H1 (cell line): ENCODE measurements around the gene TUNAR. TPM values are rescaled to one million over a fixed set of nuclear protein-coding genes. Genes with fewer than 3 reads are reported as not detected.
A peak's percentile ranks its signal among the peaks of the same experiment; 100 is the strongest.

Experiments
- CTCF ChIA-PET: fragments of 300-600 bp; sonication (Branson Sonifier 250); formaldehyde crosslinking; loops from one replicate; lab custom pipeline; 2021; ENCODE audit not compliant: partially characterized antibody; lab: Charles Lee
- POLR2A ChIA-PET: fragments of 300-600 bp; sonication (Branson Sonifier 250); formaldehyde crosslinking; loops from one replicate; lab custom pipeline; 2021; ENCODE audit warnings: inconsistent platforms; ENCODE audit not compliant: partially characterized antibody; lab: Charles Lee
- DNase-seq, 2 experiments: peaks; one replicate each; pipeline versions ENCODE4 v3.0.0 to v3.0.0-alpha.2; 2010 to 2022; ENCODE audit warnings: low spot score in 2 of 2, low read depth in 1 of 2, mixed read lengths in 1 of 2
- FAIRE-seq: peaks from 2 replicates; lab custom pipeline; 2011; peaks lifted over from hg19 to GRCh38; lab: Jason Lieb, UNC
- H2AFZ ChIP-seq: 2 replicates; pipeline ENCODE4 v1.8.1; 2012; ENCODE audit warnings: low read length, inconsistent platforms
- H2AK5ac ChIP-seq: 2 replicates; pipeline ENCODE4 v1.6.1; 2013; ENCODE audit warnings: low read depth, low read length
- H2BK120ac ChIP-seq: replicated peaks from 2 replicates; pipeline ENCODE3; 2013; ENCODE audit warnings: low read depth, low read length, inconsistent platforms
- H2BK12ac ChIP-seq: 2 replicates; pipeline ENCODE4 v1.6.1; 2013; ENCODE audit warnings: low read depth, low read length
- H2BK15ac ChIP-seq: 2 replicates; pipeline ENCODE4 v1.6.1; 2013; ENCODE audit warnings: low read length
- H2BK20ac ChIP-seq: 2 replicates; pipeline ENCODE4 v1.6.1; 2013; ENCODE audit warnings: low read length
- H2BK5ac ChIP-seq: 2 replicates; pipeline ENCODE4 v1.6.1; 2013; ENCODE audit warnings: low read depth, low read length
- H3K14ac ChIP-seq: 2 replicates; pipeline ENCODE4 v1.6.1; 2013; ENCODE audit warnings: inconsistent platforms; ENCODE audit not compliant: insufficient read length
- H3K18ac ChIP-seq: 2 replicates; pipeline ENCODE4 v1.6.1; 2013; ENCODE audit warnings: low read length; ENCODE audit errors: extremely low read depth
- H3K23ac ChIP-seq: 2 replicates; pipeline ENCODE4 v1.6.1; 2013; ENCODE audit warnings: inconsistent platforms; ENCODE audit not compliant: insufficient read length
- H3K23me2 ChIP-seq: 2 replicates; pipeline ENCODE4 v1.6.1; 2013; ENCODE audit warnings: low read depth, low read length
- H3K27ac ChIP-seq: 2 replicates; pipeline ENCODE4 v1.6.1; 2011; ENCODE audit warnings: low read depth, low read length, inconsistent platforms
- H3K27me3 ChIP-seq, 4 experiments: replicated peaks in 1 of 4; 1 replicate in 1 of 4; 2 replicates in 3 of 4; pipeline versions ENCODE4 v1.6.1 to v1.8.1; 2011 to 2013; ENCODE audit warnings: low read length in 3 of 4, mild to moderate bottlenecking in 3 of 4, inconsistent platforms in 2 of 4, mixed read lengths in 2 of 4, moderate library complexity in 1 of 4; ENCODE audit not compliant: control insufficient read depth in 3 of 4, insufficient read depth in 3 of 4; ENCODE audit errors: extremely low read depth in 1 of 4
- H3K36me3 ChIP-seq, 4 experiments: 2 replicates each; pipeline versions ENCODE4 v1.6.1 to v1.8.1; 2011 to 2013; ENCODE audit warnings: mild to moderate bottlenecking in 4 of 4, low read length in 3 of 4, moderate library complexity in 2 of 4, control low read depth in 1 of 4, inconsistent platforms in 1 of 4; ENCODE audit not compliant: insufficient read depth in 4 of 4, control insufficient read depth in 2 of 4
- H3K4ac ChIP-seq: replicated peaks from 2 replicates; pipeline ENCODE3; 2013; ENCODE audit warnings: low read length, low read depth, mixed read lengths, inconsistent platforms; ENCODE audit not compliant: insufficient read length
- H3K4me1 ChIP-seq, 4 experiments: replicated peaks in 1 of 4; 1 replicate in 1 of 4; 2 replicates in 3 of 4; pipeline versions ENCODE4 v1.6.1 to v1.8.1; 2011 to 2013; ENCODE audit warnings: low read length in 3 of 4, inconsistent platforms in 2 of 4, mixed read lengths in 1 of 4; ENCODE audit not compliant: insufficient read depth in 4 of 4, control insufficient read depth in 3 of 4
- H3K4me2 ChIP-seq, 2 experiments: 2 replicates each; pipeline versions ENCODE4 v1.6.1 to v1.8.1; 2011 to 2013; ENCODE audit warnings: low read depth in 2 of 2, low read length in 2 of 2, control low read depth in 1 of 2, inconsistent platforms in 1 of 2, mild to moderate bottlenecking in 1 of 2; ENCODE audit not compliant: insufficient read depth in 1 of 2
- H3K4me3 ChIP-seq, 4 experiments: fragments of 200-600, 300-600 bp in 1 of 4; sonication (generic), shearing (Covaris generic), sonication (Bioruptor Twin) in 1 of 4; 2 replicates each; pipeline versions ENCODE4 v1.5.1 to v1.8.1; 2011 to 2016; ENCODE audit warnings: low read length in 4 of 4, low read depth in 3 of 4, control low read depth in 2 of 4, inconsistent platforms in 2 of 4, mild to moderate bottlenecking in 2 of 4, mixed read lengths in 1 of 4, moderate library complexity in 1 of 4; ENCODE audit not compliant: insufficient read depth in 2 of 4; ENCODE audit errors: extremely low read depth in 1 of 4
- H3K56ac ChIP-seq: replicated peaks from 2 replicates; pipeline ENCODE3; 2013; ENCODE audit warnings: low read depth, mild to moderate bottlenecking, mixed read lengths, low read length, inconsistent platforms; ENCODE audit not compliant: insufficient read length
- H3K79me1 ChIP-seq: 2 replicates; pipeline ENCODE4 v1.6.1; 2013; ENCODE audit warnings: low read depth, low read length, control low read depth
- H3K79me2 ChIP-seq, 2 experiments: 2 replicates each; pipeline versions ENCODE4 v1.6.1 to v1.8.1; 2012 to 2013; ENCODE audit warnings: low read length in 2 of 2, mild to moderate bottlenecking in 2 of 2, inconsistent platforms in 1 of 2; ENCODE audit not compliant: insufficient read depth in 2 of 2, control insufficient read depth in 1 of 2
- H3K9ac ChIP-seq, 4 experiments: replicated peaks in 1 of 4; 1 replicate in 1 of 4; 2 replicates in 3 of 4; pipeline versions ENCODE4 v1.6.1 to v1.8.1; 2011 to 2013; ENCODE audit warnings: low read depth in 3 of 4, low read length in 3 of 4, control low read depth in 2 of 4, mild to moderate bottlenecking in 2 of 4, moderate library complexity in 2 of 4, inconsistent platforms in 1 of 4; ENCODE audit errors: extremely low read depth in 1 of 4
- H3K9me3 ChIP-seq, 2 experiments: 2 replicates each; pipeline versions ENCODE4 v1.6.1 to v1.8.1; 2012 to 2013; ENCODE audit warnings: mild to moderate bottlenecking in 2 of 2, moderate library complexity in 2 of 2, control low read depth in 1 of 2, inconsistent platforms in 1 of 2, low read depth in 1 of 2, low read length in 1 of 2, mixed read lengths in 1 of 2; ENCODE audit not compliant: insufficient read depth in 2 of 2
- H4K20me1 ChIP-seq, 2 experiments: replicated peaks in 1 of 2; 2 replicates each; pipeline versions ENCODE3 to v1.8.1; 2011 to 2013; ENCODE audit warnings: inconsistent platforms in 2 of 2, low read length in 2 of 2, mild to moderate bottlenecking in 1 of 2; ENCODE audit not compliant: insufficient read depth in 2 of 2, control insufficient read depth in 1 of 2
- H4K5ac ChIP-seq: 2 replicates; pipeline ENCODE4 v1.6.1; 2013; ENCODE audit warnings: low read length, low read depth, mixed read lengths, inconsistent platforms; ENCODE audit not compliant: insufficient read length
- H4K8ac ChIP-seq: 2 replicates; pipeline ENCODE4 v1.8.0; 2013; ENCODE audit warnings: mild to moderate bottlenecking, moderate library complexity, low read length, inconsistent platforms; ENCODE audit not compliant: insufficient read depth; ENCODE audit errors: extremely low read depth
- H4K91ac ChIP-seq: replicated peaks from 2 replicates; pipeline ENCODE3; 2013; ENCODE audit warnings: low read length, mixed read lengths, inconsistent platforms; ENCODE audit not compliant: insufficient read length
- CBX5 ChIP-seq: fragments of 300-800, 300-1000 bp; sonication (generic); IDR thresholded peaks from 2 replicates; pipeline ENCODE4 v1.7.1; 2016; ENCODE audit warnings: antibody characterized with exemption, low read length, low read depth
- CREB1 ChIP-seq: IDR thresholded peaks from 2 replicates; pipeline ENCODE4 v1.6.1; 2012; ENCODE audit warnings: inconsistent platforms
- RNF2 ChIP-seq: fragments of 200-900, 300-1000 bp; sonication (generic); IDR thresholded peaks from 2 replicates; pipeline ENCODE4 v1.7.1; 2016; ENCODE audit warnings: borderline replicate concordance, low read depth, mild to moderate bottlenecking, antibody characterized with exemption, low read length; ENCODE audit not compliant: poor library complexity, severe bottlenecking; ENCODE audit errors: missing control alignments
- SIN3A ChIP-seq, 2 experiments: IDR thresholded peaks in 1 of 2; conservative IDR thresholded peaks in 1 of 2; 2 replicates each; pipeline ENCODE4 v1.6.1; 2011 to 2012; ENCODE audit warnings: low read length in 2 of 2, improper control_type of control experiment in 1 of 2, low read depth in 1 of 2, mild to moderate bottlenecking in 1 of 2
- WGBS, 2 experiments: shearing (Covaris generic) in 1 of 2; methylation state at CpG; one replicate each; pipeline versions ENCODE4 v1.1.6 to v1.1.7; 2013 to 2015; ENCODE audit warnings: low lambda C conversion rate in 2 of 2, mixed read lengths in 2 of 2, inconsistent platforms in 1 of 2, low coverage in 1 of 2, missing lambda C conversion rate in 1 of 2; ENCODE audit not compliant: insufficient replicate concordance in 2 of 2, insufficient coverage in 1 of 2, insufficient read length in 1 of 2; ENCODE audit errors: extremely low coverage in 1 of 2, missing lambda C conversion rate in 1 of 2; 5-methylcytosine and 5-hydroxymethylcytosine counted together
- polyA plus RNA-seq, 7 experiments: library from polyadenylated mRNA; depleted of rRNA in 3 of 7; stranded (reverse) in 5 of 7; unstranded in 2 of 7; fragments of >200 nt in 5 of 7; fragments of 200-250 nt in 2 of 7; gene quantifications; 1 replicate in 5 of 7; 2 replicates in 1 of 7; 4 replicates in 1 of 7; pipeline versions ENCODE4 v1.2.1 to v1.2.3, GENCODE V29; 2011 to 2013; ENCODE audit warnings: missing spikeins in 2 of 7, mixed read lengths in 2 of 7
- total RNA-seq: library from RNA; stranded (reverse); fragmentation: NEBNext Ultra II Directional; extraction: Animal tissue kit (Norgen Biotek cat#: 25700); gene quantifications from 2 replicates; pipeline ENCODE4 v1.2.1, GENCODE V29; 2021

The TUNAR gene
- total and polyA plus RNA-seq, 2 of the 8 experiments (the other 6 are each of a cell fraction or from before 2014, with no cell fraction given): 12.8 to 63.9 TPM

DNA sequence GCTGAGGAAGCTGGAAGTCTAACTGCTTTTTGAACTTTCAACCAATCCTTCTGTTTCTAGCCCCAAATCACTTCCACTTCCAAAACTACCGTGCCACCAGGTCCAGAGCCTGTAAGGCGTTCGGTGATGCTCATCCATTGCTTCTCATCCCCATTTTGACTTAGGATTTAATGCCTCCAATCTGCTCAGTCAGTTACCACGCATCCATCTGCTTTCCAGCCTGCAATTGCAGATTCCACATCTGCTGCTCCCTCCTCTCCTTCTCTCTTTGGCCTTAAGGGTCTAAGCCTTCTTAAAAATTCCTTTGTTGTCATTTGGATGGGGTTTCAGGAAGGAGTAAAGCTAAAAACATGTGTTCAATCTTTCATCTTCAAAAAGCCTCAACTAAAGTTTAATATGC lies 74.7 kb downstream of the TUNAR start:
- peak overlapping the region; percentile 10; the same call in 1 of the 2 replicates for H2BK15ac ChIP-seq
- peak overlapping the region; percentile 33 for H4K5ac ChIP-seq
- no peaks in the 10 kb centered on the region for H3K23me2 ChIP-seq
- no peak overlapping the region for H3K14ac ChIP-seq
- peak overlapping the region; percentile 64 for H3K18ac ChIP-seq
- H3K9me3 ChIP-seq: no peaks in the 10 kb centered on the region
- peak overlapping the region; percentile 83 for H2BK120ac ChIP-seq
- WGBS, 2 experiments: 96% methylated on average over 4 of the region's 4 CpGs; no CpG with 5 or more reads in 1 of the 2 experiments
- POLR2A ChIA-PET: interaction anchor here (1.3 kb wide), 1 partner anchor 29 kb away, joined by 4 read pairs; no protein-coding TSS in a partner anchor
- CTCF ChIA-PET: interaction anchor here (1.2 to 1.6 kb wide), 3 partner anchors 28 to 31 kb away, joined by 3 to 4 read pairs (median 3); no protein-coding TSS in a partner anchor
- H4K20me1 ChIP-seq: no peaks in the 10 kb centered on the region
- no peaks in the 10 kb centered on the region for H3K79me2 ChIP-seq
- H3K4me1 ChIP-seq: peaks cover 0 to 19% (median 9%) of the 10 kb centered on the region in 4 experiments; a peak in 5 of 7 replicates
- H4K91ac ChIP-seq: peak overlapping the region; percentile 97
- H2BK5ac ChIP-seq: peak overlapping the region; percentile 83; the same call in 1 of the 2 replicates
- no peak overlapping the region for H3K4me2 ChIP-seq
- H2BK20ac ChIP-seq: peak overlapping the region; percentile 100
- no peak for FAIRE-seq
- DNase-seq: no peak
- H3K56ac ChIP-seq: no peak overlapping the region
- H2AK5ac ChIP-seq: peak overlapping the region; percentile 84; the same call in 1 of the 2 replicates
- H3K4me3 ChIP-seq: no peak overlapping the region
- H3K9ac ChIP-seq: no peak overlapping the region
- TF ChIP-seq SIN3A (conservative IDR thresholded peaks at IDR 0.05 in 1 of 2, IDR thresholded peaks at IDR 0.05 in 1 of 2; ENCODE audit: low read depth in 1 of 2, low read length in 2 of 2): no peak
- TF ChIP-seq RNF2: no peak
- no peak for TF ChIP-seq CREB1
- TF ChIP-seq CBX5: no peak
- TF ChIP-seq, all 59 proteins: peak for 0
- Histone ChIP-seq H3K79me1 (no peaks in the 10 kb centered on the region), H3K27ac (no peak overlapping the region), H4K8ac (no peak overlapping the region), H3K23ac (no peak overlapping the region), H2AFZ (no peak overlapping the region), H2BK12ac (peak overlapping the region; percentile 98; the same call in 1 of the 2 replicates), H3K27me3 (no peaks in the 10 kb centered on the region), H3K4ac (peak overlapping the region; percentile 76), H3K36me3 (no peaks in the 10 kb centered on the region)
